HUES48 (cell line): ENCODE measurements around the gene TAS1R3.

Experiments
- H3K27ac ChIP-seq: one replicate; pipeline ENCODE4 v1.7.0; 2013; ENCODE audit warnings: low read depth, low read length, inconsistent platforms
- H3K27me3 ChIP-seq: 2 replicates; pipeline ENCODE4 v1.6.1; 2013; ENCODE audit warnings: mild to moderate bottlenecking, low read length; ENCODE audit not compliant: control insufficient read depth, insufficient read depth
- H3K36me3 ChIP-seq: 2 replicates; pipeline ENCODE4 v1.6.1; 2013; ENCODE audit warnings: low read length; ENCODE audit not compliant: control insufficient read depth, insufficient read depth
- H3K4me1 ChIP-seq: 2 replicates; pipeline ENCODE4 v1.6.1; 2013; ENCODE audit warnings: mild to moderate bottlenecking, low read length; ENCODE audit not compliant: control insufficient read depth, insufficient read depth
- H3K4me3 ChIP-seq: 2 replicates; pipeline ENCODE4 v1.5.1; 2013; ENCODE audit warnings: mild to moderate bottlenecking, low read depth, low read length
- H3K9ac ChIP-seq: 2 replicates; pipeline ENCODE4 v1.6.1; 2013; ENCODE audit warnings: mild to moderate bottlenecking, low read depth, low read length, moderate library complexity
- H3K9me3 ChIP-seq: 2 replicates; pipeline ENCODE4 v1.6.1; 2013; ENCODE audit warnings: low read length; ENCODE audit not compliant: control insufficient read depth, insufficient read depth

The TAS1R3 gene

GRCh38 chr1:1336931-1337792 lies 6.1 kb downstream of the TAS1R3 start:
- Histone ChIP-seq H3K4me3 (no peak overlapping the region), H3K4me1 (no peaks in the 10 kb centered on the region), H3K9me3 (no peaks in the 10 kb centered on the region), H3K27ac (no peak overlapping the region), H3K27me3 (no peaks in the 10 kb centered on the region), H3K9ac (no peak overlapping the region), H3K36me3 (peaks cover 33% of the 10 kb centered on the region)

- peaks cover 33% of the 10 kb centered on the region for H3K36me3 ChIP-seq
- no peaks in the 10 kb centered on the region for H3K9me3 ChIP-seq
- H3K27me3 ChIP-seq, result no peaks in the 10 kb centered on the region
- H3K4me1 ChIP-seq, result no peaks in the 10 kb centered on the region
- H3K4me3 ChIP-seq, result no peak overlapping the region
- H3K9ac ChIP-seq, result no peak overlapping the region
- H3K27ac ChIP-seq, result no peak overlapping the region
Observed at GRCh38 chr1:1337793-1338147, 6.7 kb downstream of the TAS1R3 start.

- Histone ChIP-seq H3K27ac (no peak overlapping the region), H3K4me1 (no peaks in the 10 kb centered on the region), H3K9me3 (no peaks in the 10 kb centered on the region), H3K9ac (no peak overlapping the region), H3K4me3 (no peak overlapping the region), H3K27me3 (no peaks in the 10 kb centered on the region), H3K36me3 (peaks cover 33% of the 10 kb centered on the region)
Observed at GRCh38 chr1:1338278-1338677, 7.2 kb downstream of the TAS1R3 start.

GRCh38 chr1:1340185-1340584 lies 9.1 kb downstream of the TAS1R3 start:
- H3K36me3 ChIP-seq, result peaks cover 33% of the 10 kb centered on the region
- no peaks in the 10 kb centered on the region for H3K9me3 ChIP-seq
- no peak overlapping the region for H3K27ac ChIP-seq
- H3K9ac ChIP-seq, result no peak overlapping the region
- H3K4me1 ChIP-seq, result no peaks in the 10 kb centered on the region
- H3K4me3 ChIP-seq, result no peak overlapping the region
- no peaks in the 10 kb centered on the region for H3K27me3 ChIP-seq

- H3K36me3 ChIP-seq, result peaks cover 33% of the 10 kb centered on the region
- H3K4me3 ChIP-seq, result no peak overlapping the region
- no peak overlapping the region for H3K27ac ChIP-seq
Observed at GRCh38 chr1:1340791-1341548, 9.9 kb downstream of the TAS1R3 start.

GRCh38 chr1:1341549-1342021 lies 10.5 kb downstream of the TAS1R3 start:
- Histone ChIP-seq H3K9ac (no peak overlapping the region), H3K27me3 (no peaks in the 10 kb centered on the region), H3K9me3 (no peaks in the 10 kb centered on the region), H3K27ac (no peak overlapping the region), H3K36me3 (peaks cover 33% of the 10 kb centered on the region), H3K4me3 (no peak overlapping the region), H3K4me1 (no peaks in the 10 kb centered on the region)

More at GRCh38 chr1:1340791-1341548, 9.9 kb downstream of the TAS1R3 start:
- Histone ChIP-seq H3K9me3 (no peaks in the 10 kb centered on the region), H3K9ac (no peak overlapping the region), H3K4me1 (no peaks in the 10 kb centered on the region), H3K27me3 (no peaks in the 10 kb centered on the region)

- Histone ChIP-seq H3K9me3 (no peaks in the 10 kb centered on the region), H3K4me1 (no peaks in the 10 kb centered on the region), H3K27me3 (no peaks in the 10 kb centered on the region), H3K9ac (no peak overlapping the region), H3K4me3 (no peak overlapping the region), H3K27ac (no peak overlapping the region), H3K36me3 (peaks cover 33% of the 10 kb centered on the region)
Observed at GRCh38 chr1:1342061-1342562, 11.0 kb downstream of the TAS1R3 start.

- H3K4me1 ChIP-seq, result peaks cover 2% of the 10 kb centered on the region; the same call in 1 of the 2 replicates
- no peaks in the 10 kb centered on the region for H3K27me3 ChIP-seq
- peaks cover 30% of the 10 kb centered on the region for H3K36me3 ChIP-seq
- no peak overlapping the region for H3K4me3 ChIP-seq
- H3K9me3 ChIP-seq, result no peaks in the 10 kb centered on the region
- H3K27ac ChIP-seq, result no peak overlapping the region
- no peak overlapping the region for H3K9ac ChIP-seq
Observed at GRCh38 chr1:1342584-1343115, 11.6 kb downstream of the TAS1R3 start.

GRCh38 chr1:1343811-1344421 lies 12.8 kb downstream of the TAS1R3 start:
- H3K4me1 ChIP-seq, result peaks cover 9% of the 10 kb centered on the region
- no peak overlapping the region for H3K9ac ChIP-seq
- H3K27ac ChIP-seq, result no peak overlapping the region
- no peaks in the 10 kb centered on the region for H3K9me3 ChIP-seq
- peaks cover 23% of the 10 kb centered on the region for H3K36me3 ChIP-seq
- H3K27me3 ChIP-seq, result no peaks in the 10 kb centered on the region
- H3K4me3 ChIP-seq, result no peak overlapping the region

- no peaks in the 10 kb centered on the region for H3K27me3 ChIP-seq
- no peak overlapping the region for H3K27ac ChIP-seq
- H3K9me3 ChIP-seq, result no peaks in the 10 kb centered on the region
- H3K4me3 ChIP-seq, result no peak overlapping the region
- H3K9ac ChIP-seq, result no peak overlapping the region
- peaks cover 19% of the 10 kb centered on the region for H3K36me3 ChIP-seq
- peaks cover 9% of the 10 kb centered on the region for H3K4me1 ChIP-seq
Observed at GRCh38 chr1:1344655-1345361, 13.7 kb downstream of the TAS1R3 start.
